ENCODE results near the gene SLC38A6.

DNA sequence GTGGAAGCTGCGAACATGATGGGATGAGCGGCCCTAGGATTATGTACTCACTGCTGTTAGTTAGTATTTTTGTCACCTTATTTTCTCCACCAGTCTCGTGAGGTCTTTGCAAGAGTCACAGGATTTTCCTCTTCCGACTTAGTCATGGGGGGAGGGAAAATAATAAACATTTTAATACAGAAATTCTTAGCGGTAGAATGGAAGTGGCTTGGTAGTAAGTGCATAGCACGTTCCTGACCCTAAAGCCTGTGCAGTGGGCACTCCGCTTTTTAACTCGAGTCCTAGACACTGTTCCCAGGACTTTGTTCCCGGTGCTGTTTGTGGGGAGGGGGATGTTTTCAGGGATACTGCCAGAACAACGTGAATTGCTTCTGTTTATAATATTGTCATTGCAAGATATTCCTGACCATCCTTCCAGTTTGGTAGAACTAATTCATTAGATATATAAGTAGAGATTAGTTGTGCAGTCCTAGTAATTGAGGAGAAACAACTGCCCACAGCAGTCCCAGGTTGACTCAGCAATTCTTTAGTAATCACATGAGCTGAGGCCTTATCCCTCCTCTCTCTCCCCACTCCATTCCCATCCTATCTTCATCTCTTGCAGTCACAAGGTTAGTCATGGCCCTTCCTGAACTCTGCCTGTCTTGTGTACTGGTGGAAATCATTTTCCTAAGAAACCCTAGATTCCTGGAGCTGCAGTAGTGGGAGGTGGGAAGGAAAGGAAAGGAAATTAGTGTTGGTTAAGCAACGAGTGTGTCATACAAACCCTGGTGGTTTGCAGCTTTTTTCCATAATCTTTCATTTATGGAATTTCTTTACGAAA lies 799 bp downstream of the SLC38A6 start:
- TF ChIP-seq, protein P1, sequence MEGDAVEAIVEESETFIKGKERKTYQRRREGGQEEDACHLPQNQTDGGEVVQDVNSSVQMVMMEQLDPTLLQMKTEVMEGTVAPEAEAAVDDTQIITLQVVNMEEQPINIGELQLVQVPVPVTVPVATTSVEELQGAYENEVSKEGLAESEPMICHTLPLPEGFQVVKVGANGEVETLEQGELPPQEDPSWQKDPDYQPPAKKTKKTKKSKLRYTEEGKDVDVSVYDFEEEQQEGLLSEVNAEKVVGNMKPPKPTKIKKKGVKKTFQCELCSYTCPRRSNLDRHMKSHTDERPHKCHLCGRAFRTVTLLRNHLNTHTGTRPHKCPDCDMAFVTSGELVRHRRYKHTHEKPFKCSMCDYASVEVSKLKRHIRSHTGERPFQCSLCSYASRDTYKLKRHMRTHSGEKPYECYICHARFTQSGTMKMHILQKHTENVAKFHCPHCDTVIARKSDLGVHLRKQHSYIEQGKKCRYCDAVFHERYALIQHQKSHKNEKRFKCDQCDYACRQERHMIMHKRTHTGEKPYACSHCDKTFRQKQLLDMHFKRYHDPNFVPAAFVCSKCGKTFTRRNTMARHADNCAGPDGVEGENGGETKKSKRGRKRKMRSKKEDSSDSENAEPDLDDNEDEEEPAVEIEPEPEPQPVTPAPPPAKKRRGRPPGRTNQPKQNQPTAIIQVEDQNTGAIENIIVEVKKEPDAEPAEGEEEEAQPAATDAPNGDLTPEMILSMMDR (conservative IDR thresholded peaks at IDR 0.05; ENCODE audit: low read depth, low read length) = no peak
- TF ChIP-seq EZH2 (IDR thresholded peaks at IDR 0.05; ENCODE audit: borderline replicate concordance, low read depth, low read length, poor library complexity, severe bottlenecking) = no peak

Data from A673 (cell line).